GM21360 (cell line): ENCODE measurements around the gene NT5C.

Source experiments
- ATAC-seq: cut with Tn5 transposase; IDR thresholded peaks from one replicate; pipeline ENCODE4 v1.9.1; 2021; ENCODE audit warnings: mild to moderate bottlenecking, moderate library complexity; ENCODE audit not compliant: unreplicated experiment

NT5C gene

DNA sequence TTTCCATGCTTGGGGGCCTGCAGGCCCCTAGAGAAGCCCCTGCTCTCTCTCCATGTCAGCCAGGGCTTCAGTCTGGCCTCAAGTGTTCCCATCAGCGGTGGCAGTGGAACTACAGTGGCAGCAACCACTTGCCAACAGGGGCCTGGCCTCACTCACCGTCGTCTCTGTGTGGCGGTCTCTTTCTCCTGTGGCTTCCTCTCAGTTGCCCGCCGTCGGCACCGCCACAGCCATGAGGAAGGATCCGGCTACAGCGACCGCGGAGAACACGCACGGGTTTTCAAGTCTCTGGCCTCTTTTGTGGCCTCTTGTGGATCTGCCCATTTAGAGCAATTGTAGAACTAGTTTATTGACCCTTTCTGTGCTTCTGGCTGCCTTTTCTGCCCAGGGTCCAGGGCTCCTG, 13.2 kb downstream of the NT5C start:
- ATAC-seq = no peak

DNA sequence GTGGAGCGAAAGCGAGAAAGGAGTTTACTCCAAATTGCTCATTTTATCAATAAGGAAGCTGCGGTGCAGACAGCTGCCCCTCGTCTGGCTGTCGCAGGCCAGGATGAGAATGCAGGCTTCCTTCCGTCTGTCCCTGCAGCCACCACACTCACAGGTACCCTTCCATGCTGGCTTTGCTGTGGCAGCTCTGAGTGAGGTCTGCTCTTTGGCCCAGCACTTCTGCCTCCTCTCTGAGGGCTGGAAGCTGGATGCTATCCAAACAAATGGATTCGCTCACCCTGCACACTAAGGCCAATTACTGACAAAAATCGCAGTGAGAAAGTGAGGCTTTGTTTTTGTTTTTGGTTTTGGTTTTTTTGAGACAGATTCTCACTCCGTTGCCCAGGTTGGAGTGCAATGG, 14.8 kb downstream of the NT5C start:
- no peak for ATAC-seq

DNA sequence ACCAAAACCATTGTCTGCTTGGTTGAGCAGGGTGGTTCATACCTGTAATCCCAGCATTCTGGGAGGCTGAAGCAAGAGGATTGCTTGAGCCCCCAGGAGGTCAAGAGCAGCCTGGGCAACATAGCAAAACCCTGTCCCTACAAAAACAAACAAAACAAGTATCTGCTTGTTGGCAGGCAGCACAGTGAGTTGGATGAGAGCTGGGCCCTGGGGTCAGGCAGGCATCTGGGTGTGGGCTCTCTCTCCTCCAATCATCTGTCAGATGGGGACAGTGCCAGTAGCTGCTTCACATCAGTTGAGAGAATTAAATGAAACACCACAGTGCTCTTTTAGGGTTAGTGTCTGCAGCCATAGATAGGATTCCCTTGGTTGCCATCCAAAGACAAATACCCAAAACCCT, 16.0 kb downstream of the NT5C start:
- no peak for ATAC-seq

DNA sequence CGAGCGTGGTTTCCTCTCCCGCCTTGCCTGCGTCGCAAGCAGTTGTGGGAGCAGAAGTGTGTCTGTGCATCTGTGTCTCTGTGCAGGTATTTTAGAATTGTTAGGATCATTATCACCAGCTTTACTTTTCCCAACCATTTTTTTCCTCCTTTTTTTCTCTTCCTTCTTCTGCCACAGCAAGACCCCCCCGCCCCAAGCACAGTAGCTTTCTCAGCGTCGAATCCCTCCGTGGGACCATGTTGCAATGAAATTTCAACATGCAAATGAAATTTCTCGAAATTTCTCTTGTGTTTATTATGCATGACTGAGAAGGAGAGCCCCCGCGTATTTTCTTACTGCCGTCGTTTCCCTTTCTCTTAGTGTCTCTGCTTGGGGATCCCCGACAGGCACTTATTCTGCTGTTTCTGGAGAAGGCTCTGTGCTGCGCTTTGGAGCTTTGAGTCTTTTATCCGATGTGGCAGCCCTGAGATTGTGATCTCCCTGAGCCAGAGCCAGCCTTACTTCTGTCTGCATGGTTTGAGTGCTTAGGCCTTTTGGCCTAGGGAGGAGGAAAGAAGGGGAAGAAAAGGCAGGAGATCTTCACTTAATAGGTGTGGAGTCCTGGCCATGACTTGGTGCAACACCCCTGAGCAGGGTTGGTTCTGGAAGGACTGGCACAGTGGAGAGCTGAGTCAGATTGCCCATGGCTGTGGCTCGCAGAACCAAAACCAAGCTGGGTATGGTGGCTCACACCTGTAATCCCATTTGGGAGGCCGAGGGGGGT, 16.8 kb downstream of the NT5C start:
- no peak for ATAC-seq

DNA sequence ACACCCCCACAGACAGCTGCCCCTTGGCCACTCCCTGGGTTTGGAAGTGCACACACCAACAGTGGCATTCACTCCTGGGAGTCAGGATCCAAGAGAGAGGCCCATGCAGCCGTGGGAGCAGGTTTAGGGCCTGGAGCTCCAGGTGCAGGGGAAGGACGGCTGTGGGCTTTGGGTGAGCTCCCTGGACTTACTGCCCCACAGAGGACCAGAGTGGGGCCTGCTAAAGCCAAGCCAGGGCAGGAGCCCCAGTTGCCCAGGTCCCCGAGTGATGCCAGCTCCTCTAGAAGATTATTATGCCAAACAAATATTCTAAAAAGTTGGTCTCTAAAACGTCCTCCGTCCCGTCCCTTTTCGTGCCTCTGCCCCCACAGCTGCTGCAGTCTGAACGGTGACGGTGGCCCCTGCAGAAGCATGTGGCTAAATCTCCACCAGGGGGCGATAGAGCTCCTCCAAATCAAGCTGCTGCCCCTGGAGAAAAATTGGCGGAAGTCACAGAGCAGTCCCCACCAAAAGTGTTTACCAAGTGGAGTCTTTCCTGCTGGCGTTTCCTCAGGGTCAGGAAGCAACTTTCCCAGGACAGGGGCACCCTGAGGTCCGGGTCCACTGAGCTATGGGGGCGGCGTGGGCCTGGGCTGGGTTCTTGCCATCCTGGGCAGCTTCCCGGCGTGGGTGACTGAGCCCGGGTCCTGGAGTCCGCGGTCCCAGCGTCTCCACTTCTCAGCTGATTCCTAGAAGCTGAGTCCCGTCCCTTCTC, 17.6 kb downstream of the NT5C start:
- no peak for ATAC-seq

DNA sequence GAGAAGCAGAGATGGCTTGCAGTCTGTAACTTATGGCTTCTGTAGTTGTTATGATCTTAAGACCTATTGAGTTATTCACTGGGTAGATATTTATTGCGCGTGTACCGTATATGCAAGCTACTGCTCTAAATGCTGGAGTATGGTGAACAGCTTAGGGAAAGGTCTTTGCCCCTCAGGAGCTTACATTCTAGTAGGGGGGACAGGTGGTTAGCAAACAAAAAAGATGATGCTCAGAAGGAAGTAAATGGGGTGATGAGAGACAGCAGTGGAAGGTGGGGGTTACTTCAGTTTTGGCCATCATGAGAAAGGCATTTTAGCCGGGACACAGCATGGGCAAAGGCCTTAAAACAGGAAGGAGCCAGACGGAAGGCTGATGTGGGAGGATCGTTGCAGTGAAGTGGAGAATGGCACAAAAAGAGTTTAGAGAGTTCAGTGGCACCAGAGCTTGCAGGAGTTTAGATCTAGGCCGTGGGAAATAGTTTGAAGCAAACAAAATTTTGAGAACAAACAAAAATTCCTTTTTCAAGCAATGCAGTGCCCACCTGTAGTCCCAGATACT, 19.7 kb downstream of the NT5C start:
- no peak for ATAC-seq

DNA sequence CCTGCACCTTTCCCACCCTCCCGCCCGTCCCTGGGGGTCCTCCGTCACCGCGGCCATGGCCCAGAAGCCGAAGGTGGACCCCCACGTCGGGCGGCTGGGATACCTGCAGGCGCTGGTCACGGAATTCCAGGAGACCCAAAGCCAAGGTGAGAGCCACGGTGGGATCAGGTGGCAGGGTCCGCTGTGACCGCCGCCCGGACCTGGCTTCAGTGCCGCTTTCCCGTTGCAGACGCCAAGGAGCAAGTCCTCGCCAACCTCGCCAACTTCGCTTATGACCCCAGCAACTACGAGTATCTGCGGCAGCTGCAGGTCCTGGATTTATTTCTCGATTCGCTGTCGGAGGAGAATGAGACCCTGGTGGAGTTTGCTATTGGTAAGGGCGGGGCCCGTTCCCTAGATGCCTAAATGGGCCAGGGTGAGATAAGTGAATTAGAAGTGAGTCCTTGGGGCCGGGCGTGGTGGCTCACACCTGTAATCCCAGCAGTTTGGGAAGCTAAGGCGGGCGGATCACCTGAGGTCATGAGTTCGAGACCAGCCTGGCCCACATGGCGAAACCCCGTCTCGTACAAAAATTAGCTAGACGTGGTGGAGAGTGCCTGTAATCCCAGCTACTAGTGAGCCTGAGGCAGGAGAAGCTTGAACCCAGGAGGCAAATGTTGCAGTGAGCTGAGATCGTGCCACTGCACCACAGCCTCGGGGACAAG, 21.2 kb downstream of the NT5C start:
- ATAC-seq = no peak

DNA sequence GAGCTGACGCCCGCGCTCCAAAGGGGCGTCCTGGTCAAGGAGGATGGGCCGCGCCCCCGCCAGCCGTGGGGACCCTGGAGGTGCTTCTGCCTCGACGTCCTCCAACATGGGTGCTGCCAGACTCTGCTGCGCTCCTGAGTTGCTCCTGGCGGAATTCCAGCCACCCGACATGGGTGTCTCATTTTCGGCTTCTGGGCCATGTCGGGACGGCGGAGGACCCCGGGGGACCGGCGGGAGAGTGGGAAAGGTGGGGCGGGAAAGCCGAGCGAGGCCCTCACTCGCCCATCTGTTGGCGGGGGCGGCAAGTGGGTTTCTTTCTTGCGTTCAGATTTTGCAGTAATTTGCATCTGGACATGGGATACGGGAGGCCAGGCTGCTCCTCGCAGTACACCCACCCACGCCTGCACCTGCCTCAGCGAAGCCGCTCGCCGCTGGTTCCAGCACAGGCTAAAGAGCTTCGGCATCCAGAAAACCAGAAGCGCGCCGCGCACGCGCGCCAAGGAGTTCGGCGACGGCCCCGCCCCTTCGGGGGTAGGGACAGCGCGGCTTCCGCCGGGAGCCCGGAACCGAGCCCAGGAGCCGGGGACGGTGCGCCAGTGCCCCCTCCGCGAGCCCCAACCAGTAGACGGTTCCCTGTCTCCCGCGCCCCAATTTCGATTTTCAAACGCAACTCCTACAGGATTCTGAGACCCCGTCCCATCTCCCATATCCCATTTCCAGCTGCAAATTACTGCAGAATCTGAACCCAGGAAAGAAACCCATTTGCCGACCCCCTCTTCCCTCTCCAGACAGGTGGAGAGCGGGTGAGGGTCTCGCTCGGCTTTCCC, 21.9 kb downstream of the NT5C start, which contains the start of gene ARMC7:
TSS of gene ARMC7 (plus strand) at position 563 of the 827 bp plus-strand sequence. CDS start 320 bp downstream, outside the sequence.
- ATAC-seq = peak; percentile 56

DNA sequence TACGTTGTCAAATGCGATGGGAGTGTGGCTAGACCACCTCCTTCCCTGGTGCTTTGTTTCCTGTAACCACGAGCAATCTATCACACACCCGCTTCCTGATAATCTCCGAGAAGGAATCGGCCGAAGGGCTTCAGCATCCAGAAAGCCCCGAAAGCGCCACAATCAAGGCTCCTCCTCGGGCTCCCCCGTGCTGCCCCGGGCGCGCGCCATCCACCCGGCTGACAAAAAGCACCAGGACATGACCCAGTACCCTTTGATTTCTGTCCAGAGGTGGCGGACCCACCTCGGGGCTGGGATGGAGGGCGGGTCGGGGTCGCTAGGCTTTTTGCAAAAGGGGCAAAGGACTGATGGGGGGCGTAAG, 22.5 kb downstream of the NT5C start:
- ATAC-seq = no peak

DNA sequence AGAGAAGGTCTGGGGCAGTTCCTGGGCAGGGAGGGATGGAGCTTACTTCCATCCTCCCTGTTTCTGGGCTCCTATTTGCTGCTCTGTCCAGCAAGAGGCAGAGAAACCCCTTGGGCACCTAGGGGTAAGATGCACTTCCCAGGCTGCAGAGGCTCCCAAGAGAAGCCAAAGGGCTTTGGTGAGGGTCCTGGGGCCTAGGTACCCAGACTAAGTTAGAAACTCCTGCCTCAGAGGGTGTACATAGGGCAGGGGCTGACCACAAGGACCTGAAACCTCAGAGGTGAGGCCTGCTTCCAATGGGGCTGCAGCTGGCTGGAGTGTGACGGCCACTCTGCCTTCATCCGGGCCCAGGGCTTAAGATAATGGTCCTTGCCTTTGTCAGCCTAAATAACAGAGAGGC, 23.3 kb downstream of the NT5C start:
- no peak for ATAC-seq

DNA sequence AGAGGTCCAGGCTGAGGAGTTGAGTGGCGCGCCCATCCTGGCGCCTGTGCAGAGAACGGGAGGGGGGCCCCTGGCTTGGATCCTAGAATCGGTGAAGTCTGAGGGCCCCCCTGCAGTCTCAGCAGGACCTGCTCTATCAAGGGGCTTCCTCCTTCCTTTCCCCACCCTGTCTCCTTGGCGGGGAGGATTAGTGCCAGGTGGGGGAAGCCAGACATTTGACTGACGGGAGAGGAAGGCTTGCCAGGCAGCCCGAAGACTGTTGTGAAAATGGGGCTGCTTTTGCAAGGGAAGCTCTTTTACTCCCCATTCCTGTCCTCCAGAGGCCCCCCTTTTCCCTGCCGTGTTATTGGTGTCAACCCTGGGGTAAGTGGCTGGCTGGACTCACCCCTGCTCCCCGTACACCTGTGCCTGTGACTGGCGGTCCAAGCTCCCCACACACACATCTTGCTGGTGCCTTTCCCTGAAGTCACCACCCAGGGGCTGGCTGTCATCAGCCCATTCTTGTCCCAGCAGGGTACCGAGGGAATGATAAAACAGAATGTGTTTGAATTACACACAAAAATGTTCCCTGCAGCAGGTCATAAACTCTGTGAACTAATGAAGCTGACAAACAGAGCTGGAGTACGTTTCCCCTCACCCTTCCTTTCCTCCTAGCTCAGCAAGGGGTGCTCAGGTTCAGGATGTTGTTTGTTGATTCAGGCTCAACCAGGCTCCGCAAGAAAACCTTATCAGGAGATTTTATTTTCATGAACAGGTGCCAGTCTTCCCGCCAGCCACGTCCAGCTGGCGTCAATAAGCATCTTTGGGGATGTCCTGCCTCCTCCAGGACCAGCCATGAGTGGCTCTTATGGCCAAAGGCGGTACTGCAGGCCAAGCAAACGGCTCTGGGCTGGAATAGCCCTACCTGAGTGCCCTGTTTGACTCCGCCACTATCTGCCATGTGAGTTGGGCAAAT, 26.1 kb downstream of the NT5C start:
- ATAC-seq = no peak

DNA sequence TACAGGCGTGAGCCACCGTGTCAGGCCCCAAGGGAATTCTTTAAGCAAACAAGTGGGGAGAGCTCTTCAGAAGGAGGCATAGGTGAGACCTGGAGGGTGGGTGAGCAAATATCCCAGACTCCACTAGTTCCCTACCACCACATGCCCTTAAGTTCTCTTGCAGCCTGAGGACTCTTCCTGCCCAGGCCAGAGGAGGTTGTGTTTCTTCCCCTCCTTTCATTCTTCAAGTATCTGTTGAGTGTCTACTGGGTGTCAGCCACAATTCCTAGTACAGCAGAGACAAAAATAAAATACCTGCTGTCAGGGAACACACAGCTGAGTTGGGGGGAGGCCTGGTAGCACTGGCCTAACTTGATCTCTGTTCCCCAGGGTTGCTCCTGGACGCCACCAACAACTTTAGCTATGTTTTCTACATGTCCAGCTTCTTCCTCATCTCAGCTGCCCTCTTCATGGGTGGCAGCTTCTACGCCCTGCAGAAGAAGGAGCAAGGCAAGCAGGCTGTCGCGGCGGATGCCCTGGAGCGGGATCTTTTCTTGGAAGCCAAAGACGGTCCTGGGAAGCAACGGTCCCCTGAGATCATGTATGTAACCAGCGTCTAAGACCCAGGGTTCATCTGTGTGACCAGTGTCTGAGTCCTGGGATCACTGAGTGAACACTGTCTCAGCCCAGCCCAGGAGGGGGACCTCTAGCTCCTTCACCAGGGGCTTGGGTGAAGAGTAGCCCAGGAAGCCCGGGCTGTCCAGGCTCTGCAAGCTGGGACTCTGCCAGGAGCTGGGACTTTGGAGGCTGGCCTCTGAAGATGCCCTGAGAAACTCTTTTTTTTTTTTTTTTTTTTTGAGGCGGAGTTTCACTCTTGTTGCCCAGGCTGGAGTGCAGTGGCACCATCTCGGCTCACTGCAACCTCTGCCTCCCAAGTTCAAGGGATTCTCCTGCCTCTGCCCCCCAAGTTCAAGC, 27.7 kb downstream of the NT5C start:
- ATAC-seq = no peak

DNA sequence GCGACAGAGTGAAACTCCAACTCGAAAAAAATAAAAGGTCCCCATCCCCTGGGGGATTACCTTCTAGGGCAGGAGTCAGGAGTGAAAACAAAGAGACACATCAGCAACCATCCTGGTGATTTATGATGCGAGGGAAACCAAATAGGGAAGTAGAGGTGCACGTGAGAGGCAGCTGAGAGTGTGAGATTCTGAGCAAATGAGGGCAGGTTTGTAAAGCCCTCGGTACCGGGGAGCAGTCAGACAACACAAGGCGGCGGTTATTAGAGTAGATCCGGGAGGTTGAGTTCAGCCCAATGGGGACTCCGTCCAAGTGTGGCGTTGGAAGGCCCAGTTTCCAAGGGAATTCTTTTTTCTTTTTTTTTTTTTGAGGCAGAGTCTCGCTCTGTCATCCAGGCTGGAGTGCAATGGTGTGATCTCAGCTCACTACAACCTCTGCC, 29.1 kb downstream of the NT5C start:
- ATAC-seq = no peak

DNA sequence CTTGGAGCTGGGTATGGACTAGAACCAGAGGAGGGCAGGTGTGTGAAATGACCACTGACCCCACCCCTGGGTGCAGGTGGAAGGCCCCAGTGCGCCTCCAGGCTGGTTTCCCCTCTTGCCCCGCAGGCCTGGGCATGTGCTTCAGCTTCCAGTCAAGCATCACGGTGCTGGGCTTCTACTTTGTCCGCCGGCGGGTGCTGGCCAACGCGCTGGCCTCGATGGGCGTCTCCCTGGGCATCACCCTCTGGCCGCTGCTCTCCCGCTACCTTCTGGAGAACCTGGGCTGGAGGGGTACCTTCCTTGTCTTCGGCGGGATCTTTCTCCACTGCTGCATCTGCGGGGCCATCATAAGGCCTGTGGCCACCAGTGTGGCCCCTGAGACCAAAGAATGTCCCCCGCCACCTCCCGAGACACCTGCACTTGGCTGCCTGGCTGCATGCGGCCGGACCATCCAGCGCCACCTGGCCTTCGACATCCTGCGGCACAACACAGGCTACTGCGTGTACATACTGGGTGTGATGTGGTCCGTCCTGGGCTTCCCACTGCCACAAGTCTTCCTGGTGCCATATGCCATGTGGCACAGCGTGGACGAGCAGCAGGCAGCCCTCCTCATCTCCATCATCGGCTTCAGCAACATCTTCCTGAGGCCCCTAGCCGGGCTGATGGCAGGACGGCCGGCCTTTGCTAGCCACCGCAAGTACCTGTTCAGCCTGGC, 31.5 kb downstream of the NT5C start:
- ATAC-seq = no peak

DNA sequence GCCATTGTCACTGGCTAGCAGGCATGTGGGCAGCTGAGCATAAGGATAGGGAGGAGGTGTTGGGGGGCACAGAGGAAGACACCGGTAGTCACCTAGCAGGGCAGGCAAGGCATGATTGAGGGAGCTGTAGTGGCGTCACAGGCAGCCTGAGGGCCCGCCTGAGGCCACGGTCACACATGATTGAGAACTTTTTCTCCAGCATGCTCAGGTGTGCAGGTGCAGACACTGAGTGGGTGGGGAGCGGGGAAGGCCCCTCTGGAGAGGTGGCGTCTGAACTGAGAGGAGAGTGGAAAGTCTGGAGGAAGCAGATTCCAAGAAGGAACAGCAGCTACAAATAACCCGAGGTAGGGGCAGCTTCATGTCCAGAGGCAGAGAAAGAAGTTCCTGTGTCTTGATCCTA, 32.7 kb downstream of the NT5C start:
- ATAC-seq = no peak

DNA sequence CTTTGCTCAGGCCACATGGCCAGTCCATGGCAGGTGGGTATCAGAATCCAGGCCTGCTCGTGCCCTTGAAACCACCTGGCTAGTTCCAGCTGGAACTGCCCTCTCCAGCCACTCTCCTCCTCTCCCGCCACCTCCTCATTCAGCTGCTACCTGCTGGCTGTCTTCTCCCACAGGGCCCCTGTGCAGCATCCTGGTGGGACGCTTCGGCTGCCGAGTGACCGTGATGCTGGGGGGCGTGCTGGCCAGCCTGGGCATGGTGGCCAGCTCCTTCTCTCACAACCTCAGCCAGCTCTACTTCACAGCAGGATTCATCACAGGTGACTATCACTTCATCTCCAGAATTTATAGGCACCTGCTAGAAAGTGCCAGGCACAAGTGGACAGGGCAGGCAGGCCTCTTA, 33.7 kb downstream of the NT5C start:
- ATAC-seq = no peak

DNA sequence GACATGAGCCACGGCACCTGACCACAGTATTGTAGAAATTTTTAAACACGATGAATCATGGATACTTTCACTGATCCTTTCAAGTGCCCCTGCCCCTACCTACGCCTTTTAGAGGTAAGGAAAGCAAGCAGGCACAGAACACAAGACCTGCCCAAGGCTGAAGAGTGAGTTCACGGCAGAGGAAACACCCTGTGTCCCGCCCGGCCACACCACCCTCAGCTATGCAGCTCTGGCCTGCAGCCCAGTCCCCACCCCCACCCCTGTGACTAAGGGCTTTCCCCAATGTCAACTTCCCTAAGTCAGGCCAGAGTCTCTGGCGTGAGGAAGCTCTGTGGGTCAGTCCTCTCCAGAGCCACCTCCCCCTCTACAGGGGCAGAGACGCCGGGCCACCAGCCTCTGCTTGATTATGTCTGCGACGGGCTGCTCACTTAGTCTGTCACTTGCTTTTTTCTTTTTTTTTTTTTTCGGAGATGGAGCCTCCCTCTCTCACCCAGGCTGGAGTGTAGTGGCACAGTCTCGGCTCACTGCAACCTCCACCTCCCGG, 35.4 kb downstream of the NT5C start:
- no peak for ATAC-seq
